Measurements from ENCODE around the gene OXCT2. TPM values are rescaled to one million over a fixed set of nuclear protein-coding genes. Genes with fewer than 3 reads are reported as not detected.
"Not testable (repeated sequence)": the region's sequence is repeated elsewhere in the genome, so short reads cannot be mapped to it uniquely, and the experiment has no call there.

Gene OXCT2
- total RNA-seq, 1 donor from 2014 or later: not detected

DNA sequence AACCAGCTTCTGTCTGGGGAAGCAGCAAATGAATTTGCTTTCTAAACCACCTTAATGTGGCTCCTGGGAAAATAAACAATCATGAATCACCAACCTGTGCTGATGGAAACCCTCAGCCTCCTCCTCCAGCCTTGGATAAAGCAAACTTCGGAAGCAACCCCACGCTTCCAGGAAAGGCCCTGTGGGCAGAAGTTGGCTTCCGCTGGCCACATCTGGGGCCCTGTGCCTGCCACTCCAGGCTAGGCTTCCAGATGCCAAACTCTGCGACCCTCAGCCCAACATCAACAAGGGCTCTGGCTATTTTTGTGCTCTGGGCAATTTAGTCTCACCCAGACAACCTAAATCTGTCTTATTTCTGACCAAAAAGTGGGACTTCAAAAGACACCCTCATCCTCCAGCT, 6.2 kb upstream of the OXCT2 start:
- no peaks in the 10 kb centered on the region for H3K4me1 ChIP-seq (ENCODE audit: control insufficient read depth in 3 of 3, insufficient read depth in 3 of 3, low read length in 3 of 3)
- H3K27me3 ChIP-seq (ENCODE audit: control insufficient read depth in 3 of 3, insufficient read depth in 3 of 3, low read length in 3 of 3): no peaks in the 10 kb centered on the region
- no peaks in the 10 kb centered on the region for H3K36me3 ChIP-seq (ENCODE audit: control insufficient read depth in 3 of 3, insufficient read depth in 3 of 3, low read length in 3 of 3)
- H3K9ac ChIP-seq (ENCODE audit: low read depth in 1 of 3, low read length in 3 of 3): no peak overlapping the region
- H3K9me3 ChIP-seq (ENCODE audit: control insufficient read depth in 3 of 3, low read length in 3 of 3): no peaks in the 10 kb centered on the region
- H3K4me3 ChIP-seq (ENCODE audit: low read length in 3 of 3): no peak overlapping the region
- H3K27ac ChIP-seq (ENCODE audit: low read depth, low read length): no peak overlapping the region

DNA sequence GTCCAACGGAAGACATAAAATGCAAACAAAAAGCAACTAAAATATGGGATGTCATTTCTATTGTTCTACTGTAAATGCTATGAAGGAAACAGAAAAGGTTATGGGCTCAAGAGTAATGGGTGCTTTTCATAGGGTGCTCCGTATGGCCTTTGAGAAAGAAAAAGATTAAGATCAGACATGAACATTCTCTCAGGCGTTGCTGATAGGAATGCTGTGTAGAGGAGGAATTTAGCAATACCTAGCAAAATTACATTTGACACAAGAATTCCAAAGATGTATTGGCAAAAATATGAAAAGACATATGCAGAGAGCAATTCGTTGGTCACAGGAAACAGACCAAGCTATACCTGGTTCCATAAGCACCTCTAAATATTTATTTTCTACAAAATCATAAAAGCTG, 5.7 kb upstream of the OXCT2 start:
- Histone ChIP-seq H3K27me3 (ENCODE audit: control insufficient read depth in 3 of 3, insufficient read depth in 3 of 3, low read length in 3 of 3) (no peaks in the 10 kb centered on the region), H3K27ac (ENCODE audit: low read depth, low read length) (no peak overlapping the region), H3K9me3 (ENCODE audit: control insufficient read depth in 3 of 3, low read length in 3 of 3) (no peaks in the 10 kb centered on the region), H3K4me3 (ENCODE audit: low read length in 3 of 3) (no peak overlapping the region), H3K36me3 (ENCODE audit: control insufficient read depth in 3 of 3, insufficient read depth in 3 of 3, low read length in 3 of 3) (no peaks in the 10 kb centered on the region), H3K9ac (ENCODE audit: low read depth in 1 of 3, low read length in 3 of 3) (no peak overlapping the region), H3K4me1 (ENCODE audit: control insufficient read depth in 3 of 3, insufficient read depth in 3 of 3, low read length in 3 of 3) (no peaks in the 10 kb centered on the region)

DNA sequence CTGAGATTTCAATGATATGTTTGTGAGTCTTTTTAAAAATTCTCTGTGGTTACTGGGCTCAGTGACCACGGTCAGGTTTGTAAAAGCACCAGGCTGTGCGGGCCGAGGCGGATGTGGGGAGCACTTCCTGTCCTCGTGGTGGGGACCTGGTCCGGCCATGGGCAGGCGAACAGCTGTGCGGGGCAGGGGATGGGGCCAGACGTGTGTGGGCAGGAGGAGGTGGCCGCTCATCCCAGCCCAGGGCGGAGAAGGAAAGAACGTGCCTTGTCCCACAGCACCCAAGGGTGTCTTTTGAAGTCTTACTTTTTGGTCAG, 5.2 kb upstream of the OXCT2 start:
- no peak overlapping the region for H3K4me3 ChIP-seq (ENCODE audit: low read length in 3 of 3)
- no peaks in the 10 kb centered on the region for H3K4me1 ChIP-seq (ENCODE audit: control insufficient read depth in 3 of 3, insufficient read depth in 3 of 3, low read length in 3 of 3)
- no peak overlapping the region for H3K27ac ChIP-seq (ENCODE audit: low read depth, low read length)
- H3K9me3 ChIP-seq (ENCODE audit: control insufficient read depth in 3 of 3, low read length in 3 of 3): no peaks in the 10 kb centered on the region
- H3K36me3 ChIP-seq (ENCODE audit: control insufficient read depth in 3 of 3, insufficient read depth in 3 of 3, low read length in 3 of 3): no peaks in the 10 kb centered on the region
- no peak overlapping the region for H3K9ac ChIP-seq (ENCODE audit: low read depth in 1 of 3, low read length in 3 of 3)
- no peaks in the 10 kb centered on the region for H3K27me3 ChIP-seq (ENCODE audit: control insufficient read depth in 3 of 3, insufficient read depth in 3 of 3, low read length in 3 of 3)

DNA sequence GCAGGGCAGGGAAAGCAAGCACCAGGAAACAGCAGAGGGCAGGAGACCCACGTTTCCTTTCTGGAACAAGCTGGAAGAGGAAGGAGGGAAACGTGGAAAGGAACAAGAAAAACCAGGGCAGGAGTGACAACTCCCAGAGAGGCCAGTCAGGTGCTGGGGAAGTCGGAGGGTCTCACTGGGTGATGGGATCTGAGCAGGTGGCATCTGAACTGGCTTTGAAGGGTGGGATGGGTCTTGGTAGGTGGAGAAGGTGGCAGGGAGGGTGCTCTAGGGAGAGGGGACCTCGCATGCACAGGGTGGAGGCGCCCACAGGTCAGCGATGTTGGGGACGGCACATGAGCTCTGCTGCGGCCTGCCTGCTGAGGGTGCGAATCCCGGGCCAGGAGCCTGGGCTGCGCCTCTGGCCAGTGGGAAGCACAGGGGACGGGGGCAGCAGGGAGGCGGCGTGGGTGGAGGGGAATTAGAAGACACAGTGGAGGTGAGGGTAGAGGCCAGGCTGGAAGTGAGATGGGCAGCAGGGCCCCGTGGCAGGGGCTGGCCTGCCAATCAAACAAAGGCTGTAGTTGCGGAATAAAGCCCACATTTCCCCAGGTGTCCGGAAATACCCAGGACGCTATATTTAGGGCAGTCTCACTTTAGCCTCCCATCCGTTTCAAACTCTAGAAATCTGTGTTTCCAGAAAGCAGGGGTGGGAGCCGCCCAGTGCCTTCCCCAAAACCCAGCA, 4.7 kb upstream of the OXCT2 start:
- not testable (repeated sequence) for H3K9ac ChIP-seq (ENCODE audit: low read depth in 1 of 3, low read length in 3 of 3); H3K9me3 ChIP-seq (ENCODE audit: control insufficient read depth in 3 of 3, low read length in 3 of 3); H3K36me3 ChIP-seq (ENCODE audit: control insufficient read depth in 3 of 3, insufficient read depth in 3 of 3, low read length in 3 of 3); H3K27me3 ChIP-seq (ENCODE audit: control insufficient read depth in 3 of 3, insufficient read depth in 3 of 3, low read length in 3 of 3); H3K27ac ChIP-seq (ENCODE audit: low read depth, low read length); H3K4me1 ChIP-seq (ENCODE audit: control insufficient read depth in 3 of 3, insufficient read depth in 3 of 3, low read length in 3 of 3); H3K4me3 ChIP-seq (ENCODE audit: low read length in 3 of 3)

DNA sequence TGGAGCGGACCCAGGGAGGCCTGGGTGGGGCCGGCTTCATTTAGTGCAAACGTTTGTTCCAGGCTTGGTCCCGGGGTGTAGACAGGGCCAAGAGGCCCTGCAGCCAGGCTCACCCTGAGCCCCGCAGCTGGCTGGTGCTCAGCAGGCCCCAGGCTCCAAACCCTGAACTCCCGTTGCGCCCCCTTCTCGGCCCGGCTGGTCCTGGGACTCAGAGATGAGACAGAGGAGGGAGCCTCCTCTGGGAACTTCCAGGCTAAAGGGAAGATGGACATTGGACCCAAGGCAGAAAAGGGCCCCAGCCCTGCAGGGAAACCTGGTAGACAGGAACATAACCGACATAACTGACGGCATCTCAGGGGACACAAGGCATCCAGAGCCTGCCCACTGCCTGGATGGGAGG, 4.0 kb upstream of the OXCT2 start:
- not testable (repeated sequence) for H3K9me3 ChIP-seq (ENCODE audit: control insufficient read depth in 3 of 3, low read length in 3 of 3); H3K36me3 ChIP-seq (ENCODE audit: control insufficient read depth in 3 of 3, insufficient read depth in 3 of 3, low read length in 3 of 3); H3K27me3 ChIP-seq (ENCODE audit: control insufficient read depth in 3 of 3, insufficient read depth in 3 of 3, low read length in 3 of 3); H3K9ac ChIP-seq (ENCODE audit: low read depth in 1 of 3, low read length in 3 of 3); H3K4me1 ChIP-seq (ENCODE audit: control insufficient read depth in 3 of 3, insufficient read depth in 3 of 3, low read length in 3 of 3); H3K27ac ChIP-seq (ENCODE audit: low read depth, low read length); H3K4me3 ChIP-seq (ENCODE audit: low read length in 3 of 3)

DNA sequence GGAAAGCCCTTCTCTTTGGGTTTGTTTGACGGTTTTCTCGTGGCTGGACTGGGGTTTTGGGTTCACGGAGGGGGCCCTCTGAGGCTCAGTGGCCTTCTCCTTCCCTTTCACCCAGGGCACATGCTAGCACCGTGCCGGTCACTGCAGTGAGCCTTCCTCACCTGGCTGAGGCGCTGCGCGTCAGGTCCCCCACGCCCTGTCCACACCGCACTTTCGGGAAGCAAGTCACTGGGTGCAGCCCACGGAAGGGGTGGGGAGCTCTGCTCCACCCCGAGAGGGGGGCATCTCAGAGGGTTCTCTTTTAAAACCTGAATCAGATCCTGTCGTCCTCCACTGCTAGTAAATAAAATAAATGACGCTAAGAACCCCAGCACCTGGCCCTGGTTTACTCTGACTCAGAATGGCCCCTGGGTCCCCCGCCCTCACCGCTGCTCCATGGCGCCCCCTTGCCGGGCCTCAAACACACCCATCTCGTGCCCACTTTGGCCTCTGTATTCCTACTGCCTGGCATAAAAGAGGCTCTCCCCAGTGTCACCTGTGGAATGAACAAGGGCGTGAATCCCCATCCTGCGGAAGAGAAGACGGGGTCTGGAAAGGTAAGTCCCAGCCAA, 2.3 kb upstream of the OXCT2 start:
- H3K9me3 ChIP-seq (ENCODE audit: control insufficient read depth in 3 of 3, low read length in 3 of 3); H3K27ac ChIP-seq (ENCODE audit: low read depth, low read length); H3K4me1 ChIP-seq (ENCODE audit: control insufficient read depth in 3 of 3, insufficient read depth in 3 of 3, low read length in 3 of 3): not testable (repeated sequence)

DNA sequence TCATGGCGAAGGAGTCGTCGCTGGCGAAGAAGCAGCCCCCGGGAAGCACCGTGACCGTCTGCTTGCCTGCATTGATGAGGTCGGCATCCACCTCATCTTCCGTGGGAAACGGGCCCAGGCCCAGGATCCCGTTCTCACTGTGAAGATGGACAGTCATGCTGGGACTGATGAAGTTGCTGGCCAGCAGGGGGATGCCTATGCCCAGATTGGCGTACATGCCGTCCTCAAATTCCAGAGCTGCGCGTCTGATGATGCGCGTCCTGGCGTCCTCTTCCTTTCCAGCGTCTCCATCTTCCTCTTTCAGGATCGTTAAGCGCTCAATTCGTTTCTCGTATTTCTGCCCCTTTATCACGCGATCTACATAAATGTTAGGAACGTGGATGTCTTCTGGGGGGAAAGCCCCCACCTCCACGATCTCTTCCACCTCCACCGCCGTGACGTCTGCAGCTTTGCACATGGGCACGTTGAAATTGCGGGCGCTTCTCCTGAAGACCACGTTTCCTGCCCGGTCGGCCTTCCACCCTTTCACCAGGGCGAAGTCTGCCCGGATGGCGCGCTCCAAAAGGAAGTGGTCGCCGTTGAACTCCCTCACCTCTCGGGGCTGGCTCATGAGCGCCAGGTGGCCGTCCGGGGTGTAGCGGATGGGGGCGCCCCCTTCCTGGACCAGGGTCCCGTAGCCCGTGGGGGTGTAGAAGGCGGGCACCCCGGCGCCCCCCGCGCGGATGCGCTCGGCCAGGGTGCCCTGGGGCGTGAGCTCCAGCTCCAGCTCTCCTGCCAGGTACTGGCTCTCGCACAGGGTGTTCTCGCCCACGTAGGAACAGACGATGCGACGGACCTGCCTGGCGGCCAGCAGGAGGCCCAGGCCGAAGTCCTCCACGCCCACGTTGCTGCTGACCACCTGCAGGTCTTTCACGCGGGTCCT, 787 bp downstream of the OXCT2 start:
- H3K27me3 ChIP-seq (ENCODE audit: control insufficient read depth in 3 of 3, insufficient read depth in 3 of 3, low read length in 3 of 3); H3K9ac ChIP-seq (ENCODE audit: low read depth in 1 of 3, low read length in 3 of 3); H3K4me3 ChIP-seq (ENCODE audit: low read length in 3 of 3): not testable (repeated sequence)

More for the DNA sequence above, 2.3 kb upstream of the OXCT2 start:
- H3K36me3 ChIP-seq (ENCODE audit: control insufficient read depth in 3 of 3, insufficient read depth in 3 of 3, low read length in 3 of 3); H3K9ac ChIP-seq (ENCODE audit: low read depth in 1 of 3, low read length in 3 of 3); H3K4me3 ChIP-seq (ENCODE audit: low read length in 3 of 3); H3K27me3 ChIP-seq (ENCODE audit: control insufficient read depth in 3 of 3, insufficient read depth in 3 of 3, low read length in 3 of 3): not testable (repeated sequence)

DNA sequence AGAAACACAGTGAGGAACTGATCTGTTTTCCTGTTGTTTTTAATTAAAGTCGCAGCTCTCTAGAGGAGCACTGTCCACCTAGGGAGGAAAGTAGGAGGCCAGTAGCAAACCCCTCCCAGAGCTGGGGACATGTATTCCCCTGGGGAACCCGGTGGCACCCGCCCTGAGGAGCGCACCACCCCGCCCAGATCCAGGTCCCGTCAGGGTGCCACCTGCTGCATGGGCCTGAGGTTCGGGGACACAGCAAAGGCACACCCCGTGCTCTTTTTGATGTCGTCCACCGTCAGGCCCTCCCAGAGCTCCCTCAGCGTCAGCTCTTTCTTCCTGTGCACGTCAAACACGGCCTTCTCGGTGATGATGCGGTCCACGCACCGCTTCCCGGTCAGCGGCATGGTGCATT, 1.6 kb downstream of the OXCT2 start:
- not testable (repeated sequence) for H3K9ac ChIP-seq (ENCODE audit: low read depth in 1 of 3, low read length in 3 of 3); H3K4me3 ChIP-seq (ENCODE audit: low read length in 3 of 3); H3K4me1 ChIP-seq (ENCODE audit: control insufficient read depth in 3 of 3, insufficient read depth in 3 of 3, low read length in 3 of 3); H3K27ac ChIP-seq (ENCODE audit: low read depth, low read length); H3K36me3 ChIP-seq (ENCODE audit: control insufficient read depth in 3 of 3, insufficient read depth in 3 of 3, low read length in 3 of 3); H3K9me3 ChIP-seq (ENCODE audit: control insufficient read depth in 3 of 3, low read length in 3 of 3); H3K27me3 ChIP-seq (ENCODE audit: control insufficient read depth in 3 of 3, insufficient read depth in 3 of 3, low read length in 3 of 3)

More for the DNA sequence above, 787 bp downstream of the OXCT2 start:
- not testable (repeated sequence) for H3K27ac ChIP-seq (ENCODE audit: low read depth, low read length); H3K9me3 ChIP-seq (ENCODE audit: control insufficient read depth in 3 of 3, low read length in 3 of 3); H3K36me3 ChIP-seq (ENCODE audit: control insufficient read depth in 3 of 3, insufficient read depth in 3 of 3, low read length in 3 of 3); H3K4me1 ChIP-seq (ENCODE audit: control insufficient read depth in 3 of 3, insufficient read depth in 3 of 3, low read length in 3 of 3)

DNA sequence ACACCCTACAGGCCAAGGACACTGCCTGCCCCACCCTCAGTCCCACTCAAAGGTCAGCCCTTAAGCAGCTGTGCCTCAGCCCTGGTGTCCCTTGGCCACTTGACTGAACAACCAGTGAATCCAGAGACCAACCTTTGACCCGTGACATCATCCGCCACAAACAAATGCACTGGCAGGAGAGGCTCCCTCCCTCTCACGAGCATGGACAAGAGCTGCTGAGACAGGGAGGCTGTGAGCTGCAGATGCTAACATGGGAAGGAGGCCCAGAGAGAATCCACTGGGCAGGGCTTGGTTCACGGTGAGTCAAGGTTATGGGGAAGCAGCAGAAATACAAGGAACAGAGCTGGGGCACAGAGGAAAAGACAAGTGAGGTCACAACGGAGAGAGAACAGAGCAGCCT, 4.7 kb downstream of the OXCT2 start:
- not testable (repeated sequence) for H3K36me3 ChIP-seq (ENCODE audit: control insufficient read depth in 3 of 3, insufficient read depth in 3 of 3, low read length in 3 of 3); H3K9me3 ChIP-seq (ENCODE audit: control insufficient read depth in 3 of 3, low read length in 3 of 3)

DNA sequence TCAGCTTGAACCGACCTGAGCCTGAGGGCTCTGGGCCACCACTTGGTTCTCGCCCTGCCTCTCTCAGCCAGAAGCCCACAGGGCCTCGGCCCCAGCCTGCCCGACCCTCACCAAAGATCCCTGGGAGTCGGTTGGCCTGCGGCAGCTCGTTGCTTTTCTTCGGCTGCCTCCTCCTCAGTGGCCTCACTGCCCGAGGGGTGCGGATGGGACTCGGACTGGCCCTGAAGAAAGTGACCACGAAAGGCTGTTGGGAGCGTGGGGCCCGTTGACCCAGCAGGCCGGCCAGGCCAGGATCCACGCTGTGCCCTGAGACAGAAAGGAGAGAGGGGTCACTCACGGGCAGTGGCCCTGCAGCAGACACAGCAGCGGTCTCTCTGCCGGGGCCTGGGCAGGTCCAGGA, 6.6 kb downstream of the OXCT2 start:
- not testable (repeated sequence) for H3K27me3 ChIP-seq (ENCODE audit: control insufficient read depth in 3 of 3, insufficient read depth in 3 of 3, low read length in 3 of 3); H3K36me3 ChIP-seq (ENCODE audit: control insufficient read depth in 3 of 3, insufficient read depth in 3 of 3, low read length in 3 of 3); H3K27ac ChIP-seq (ENCODE audit: low read depth, low read length); H3K9me3 ChIP-seq (ENCODE audit: control insufficient read depth in 3 of 3, low read length in 3 of 3); H3K4me1 ChIP-seq (ENCODE audit: control insufficient read depth in 3 of 3, insufficient read depth in 3 of 3, low read length in 3 of 3); H3K4me3 ChIP-seq (ENCODE audit: low read length in 3 of 3); H3K9ac ChIP-seq (ENCODE audit: low read depth in 1 of 3, low read length in 3 of 3)

More for the DNA sequence above, 4.7 kb downstream of the OXCT2 start:
- not testable (repeated sequence) for H3K27me3 ChIP-seq (ENCODE audit: control insufficient read depth in 3 of 3, insufficient read depth in 3 of 3, low read length in 3 of 3); H3K27ac ChIP-seq (ENCODE audit: low read depth, low read length); H3K4me1 ChIP-seq (ENCODE audit: control insufficient read depth in 3 of 3, insufficient read depth in 3 of 3, low read length in 3 of 3); H3K9ac ChIP-seq (ENCODE audit: low read depth in 1 of 3, low read length in 3 of 3); H3K4me3 ChIP-seq (ENCODE audit: low read length in 3 of 3)
